ENCODE measurements around the gene CSNK1G2. TPM values are rescaled to one million over a fixed set of nuclear protein-coding genes. Genes with fewer than 3 reads are reported as not detected.

CSNK1G2 gene
- total RNA-seq, 4 donors from 2014 or later, result 54.5 to 250 (median 103) TPM

DNA sequence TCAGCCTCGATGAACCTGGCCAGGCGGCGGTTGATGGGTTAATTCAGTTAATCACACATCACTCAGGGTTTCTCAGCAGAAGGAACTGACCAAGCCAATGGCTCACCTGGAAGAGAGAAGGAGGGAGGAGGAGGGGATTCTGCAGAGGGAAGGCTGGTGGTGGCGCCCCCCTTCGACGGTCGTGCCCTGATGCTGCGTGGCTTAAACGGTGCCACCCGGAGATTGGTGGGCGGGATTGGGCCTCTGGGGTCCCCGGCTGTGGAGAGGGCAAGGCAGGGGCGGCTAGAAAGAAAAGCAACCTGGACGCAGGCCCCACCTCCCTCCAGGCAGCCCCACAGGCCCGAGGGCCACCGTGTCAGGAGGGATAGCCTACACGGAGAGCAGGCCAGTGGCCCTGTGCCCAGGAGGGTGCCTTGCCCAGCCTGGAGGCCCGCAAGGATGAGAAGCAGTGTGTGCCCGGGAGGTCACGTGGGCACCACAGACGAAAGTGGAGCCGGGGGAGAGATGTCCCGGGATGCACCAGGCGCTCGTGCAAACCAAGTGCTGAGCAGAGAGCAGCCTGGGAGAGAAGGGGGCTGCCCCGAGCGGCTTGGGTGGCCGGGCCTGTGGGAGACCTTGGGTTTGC lies 16.0 kb downstream of the CSNK1G2 start:
- Histone ChIP-seq H3K4me1 (no peaks in the 10 kb centered on the region), H3K9me3 (no peaks in the 10 kb centered on the region), H3K27ac (no peak overlapping the region), H3K4me3 (no peak overlapping the region), H3K27me3 (no peaks in the 10 kb centered on the region), H3K36me3 (peaks cover 0 to 11% (median 0%) of the 10 kb centered on the region in 3 donors)
- DNase-seq, result no peak
- TF ChIP-seq, protein P1, sequence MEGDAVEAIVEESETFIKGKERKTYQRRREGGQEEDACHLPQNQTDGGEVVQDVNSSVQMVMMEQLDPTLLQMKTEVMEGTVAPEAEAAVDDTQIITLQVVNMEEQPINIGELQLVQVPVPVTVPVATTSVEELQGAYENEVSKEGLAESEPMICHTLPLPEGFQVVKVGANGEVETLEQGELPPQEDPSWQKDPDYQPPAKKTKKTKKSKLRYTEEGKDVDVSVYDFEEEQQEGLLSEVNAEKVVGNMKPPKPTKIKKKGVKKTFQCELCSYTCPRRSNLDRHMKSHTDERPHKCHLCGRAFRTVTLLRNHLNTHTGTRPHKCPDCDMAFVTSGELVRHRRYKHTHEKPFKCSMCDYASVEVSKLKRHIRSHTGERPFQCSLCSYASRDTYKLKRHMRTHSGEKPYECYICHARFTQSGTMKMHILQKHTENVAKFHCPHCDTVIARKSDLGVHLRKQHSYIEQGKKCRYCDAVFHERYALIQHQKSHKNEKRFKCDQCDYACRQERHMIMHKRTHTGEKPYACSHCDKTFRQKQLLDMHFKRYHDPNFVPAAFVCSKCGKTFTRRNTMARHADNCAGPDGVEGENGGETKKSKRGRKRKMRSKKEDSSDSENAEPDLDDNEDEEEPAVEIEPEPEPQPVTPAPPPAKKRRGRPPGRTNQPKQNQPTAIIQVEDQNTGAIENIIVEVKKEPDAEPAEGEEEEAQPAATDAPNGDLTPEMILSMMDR (IDR thresholded peaks at IDR 0.05), result no peak
- TF ChIP-seq POLR2A (IDR thresholded peaks at IDR 0.05), result no peak

DNA sequence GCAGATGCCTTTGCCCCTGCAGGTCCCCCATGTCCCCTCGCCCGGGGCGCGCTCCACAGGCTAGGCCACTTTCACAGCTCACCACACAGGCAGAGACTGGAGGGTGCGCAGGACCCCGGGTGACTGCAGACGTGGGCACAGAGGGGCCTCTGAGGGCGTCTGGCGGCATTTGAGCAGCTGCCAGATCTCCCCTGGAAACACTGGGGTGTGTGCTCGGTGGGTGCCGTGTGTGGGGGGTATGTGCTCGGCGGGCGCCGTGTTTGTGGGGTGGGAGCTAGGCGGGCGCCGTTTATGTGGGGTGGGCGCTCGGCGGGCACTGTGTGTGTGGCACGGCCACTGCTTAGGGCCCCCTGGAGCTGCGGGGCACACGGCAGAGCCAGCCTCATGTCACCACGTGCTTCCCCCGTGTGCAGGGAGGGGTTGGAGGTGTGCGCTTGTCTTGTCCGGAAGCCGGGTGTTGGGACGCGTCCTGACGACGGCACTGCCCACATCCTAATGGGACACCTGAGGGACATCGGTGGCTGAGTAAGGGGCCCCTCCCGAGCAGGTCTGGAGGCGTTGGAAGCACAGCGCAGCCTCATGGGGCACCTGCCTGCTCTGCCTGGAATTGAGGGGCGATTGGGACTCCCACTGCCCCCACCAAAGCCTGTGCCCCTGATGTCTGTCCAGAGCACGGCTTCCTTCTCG lies 16.7 kb downstream of the CSNK1G2 start:
- no peak for TF ChIP-seq POLR2A (IDR thresholded peaks at IDR 0.05)
- TF ChIP-seq, protein P1 (IDR thresholded peaks at IDR 0.05), result no peak
- Histone ChIP-seq H3K4me3 (no peak overlapping the region), H3K36me3 (peaks cover 0 to 4% (median 0%) of the 10 kb centered on the region in 3 donors), H3K9me3 (no peaks in the 10 kb centered on the region), H3K4me1 (no peaks in the 10 kb centered on the region), H3K27ac (no peak overlapping the region), H3K27me3 (no peaks in the 10 kb centered on the region)
- no peak for DNase-seq

DNA sequence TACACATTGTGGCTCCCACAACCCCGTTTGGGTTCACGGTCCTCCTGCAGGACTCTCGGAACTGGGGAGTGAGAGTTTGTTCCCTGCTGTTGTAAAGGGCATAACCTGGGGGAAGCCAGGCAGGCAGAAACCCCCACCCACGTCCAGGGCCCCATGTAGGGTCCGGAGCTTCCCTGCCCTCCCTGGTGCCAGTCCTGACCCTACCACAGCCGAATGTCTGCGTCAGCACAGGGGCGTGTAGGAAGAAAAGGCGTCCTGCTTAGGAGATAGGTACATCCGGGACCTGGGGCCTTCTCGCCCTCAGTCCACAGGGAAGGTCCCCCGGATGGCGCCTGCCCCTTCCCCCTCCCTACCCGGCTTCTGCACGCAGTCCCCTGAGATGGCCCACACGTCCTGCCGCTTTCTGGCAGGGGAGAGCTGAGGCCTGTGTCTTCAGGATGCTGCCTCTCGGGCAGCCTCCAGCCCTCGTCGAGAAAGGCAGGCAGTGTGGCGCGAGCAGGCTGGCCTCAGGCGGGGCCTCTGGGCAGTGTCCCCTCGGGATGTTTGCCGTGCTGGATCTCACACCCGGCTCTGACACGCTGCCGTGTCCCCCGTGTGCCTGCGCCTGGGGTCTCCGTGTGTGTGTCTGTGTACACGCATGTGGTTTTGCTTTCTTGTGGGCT lies 19.1 kb downstream of the CSNK1G2 start:
- no peaks in the 10 kb centered on the region for H3K36me3 ChIP-seq
- H3K4me1 ChIP-seq, result no peaks in the 10 kb centered on the region

DNA sequence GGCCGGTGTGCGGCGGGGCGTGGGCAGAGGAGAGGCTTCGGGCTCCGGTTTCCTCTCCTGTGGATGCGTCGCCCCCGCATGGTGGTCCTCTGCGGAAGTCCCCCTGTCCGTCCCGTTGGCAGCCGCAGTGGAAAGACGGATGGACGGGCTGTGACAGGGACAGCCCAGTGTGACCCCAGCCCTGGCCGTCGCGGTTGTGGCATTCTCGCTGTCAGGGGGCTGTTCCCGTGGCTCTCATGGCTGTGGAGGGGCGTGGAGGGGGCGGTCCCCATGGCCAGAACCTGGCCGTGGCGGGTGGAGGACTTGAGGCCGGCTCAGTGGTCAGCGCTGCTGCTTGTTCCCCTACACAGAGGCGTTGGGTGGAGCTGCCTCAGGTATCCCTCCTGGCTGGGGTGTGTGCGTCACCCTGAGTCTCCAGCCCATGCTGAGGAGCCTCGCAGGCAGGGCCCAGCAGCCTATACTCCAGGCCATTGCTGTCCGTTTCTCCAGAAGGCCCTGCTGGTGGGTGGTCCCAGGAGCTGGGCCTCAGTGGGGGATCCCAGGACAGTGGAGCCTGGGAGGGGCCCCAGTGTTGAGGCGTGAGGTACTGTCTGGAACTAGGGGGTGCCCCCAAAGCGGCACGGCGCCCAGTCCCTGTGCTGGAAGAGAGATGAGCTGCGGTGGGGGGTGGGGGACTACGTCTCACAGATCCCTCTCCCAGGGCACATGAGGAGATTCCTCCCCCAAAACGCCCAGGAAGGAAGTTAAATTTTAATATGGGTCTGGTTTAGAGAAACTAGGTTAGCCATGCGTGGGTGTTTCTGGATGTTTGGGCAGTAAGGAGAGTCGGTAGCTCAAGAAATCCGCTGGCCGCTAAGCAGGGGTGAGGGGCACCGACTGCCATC lies 20.3 kb downstream of the CSNK1G2 start:
- Histone ChIP-seq H3K9me3 (no peaks in the 10 kb centered on the region), H3K4me3 (no peak overlapping the region), H3K36me3 (no peaks in the 10 kb centered on the region), H3K27me3 (no peaks in the 10 kb centered on the region), H3K4me1 (no peaks in the 10 kb centered on the region), H3K27ac (no peak overlapping the region)
- DNase-seq, result no peak
- TF ChIP-seq, protein P1 (IDR thresholded peaks at IDR 0.05), result no peak
- TF ChIP-seq POLR2A (IDR thresholded peaks at IDR 0.05), result no peak

More for the DNA sequence above, 19.1 kb downstream of the CSNK1G2 start:
- H3K9me3 ChIP-seq, result no peaks in the 10 kb centered on the region
- H3K27me3 ChIP-seq, result no peaks in the 10 kb centered on the region
- H3K4me3 ChIP-seq, result no peak overlapping the region
- no peak overlapping the region for H3K27ac ChIP-seq
- no peak for TF ChIP-seq POLR2A (IDR thresholded peaks at IDR 0.05)
- TF ChIP-seq, protein P1 (IDR thresholded peaks at IDR 0.05), result no peak
- DNase-seq, result no peak

DNA sequence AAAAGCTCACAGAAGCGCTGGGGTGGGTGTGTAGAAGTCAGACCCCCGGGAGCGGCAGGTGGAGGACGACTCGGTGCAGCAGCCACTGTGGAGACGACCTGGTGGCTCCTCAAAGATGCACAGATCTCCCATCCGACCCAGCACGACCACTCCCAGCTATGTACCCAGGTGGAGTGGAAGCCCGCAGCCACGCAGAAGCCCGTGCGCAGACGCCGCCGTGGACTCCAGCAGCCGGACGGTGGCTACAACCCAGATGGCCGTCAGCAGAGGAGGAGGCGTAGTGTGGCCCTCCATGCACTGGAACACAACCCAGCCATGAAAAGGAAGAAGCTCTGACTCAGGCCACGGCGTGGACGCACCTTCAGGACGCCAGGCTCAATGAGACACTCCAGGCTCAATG lies 21.7 kb downstream of the CSNK1G2 start:
- no peaks in the 10 kb centered on the region for H3K27me3 ChIP-seq
- H3K4me3 ChIP-seq, result no peak overlapping the region
- DNase-seq, result no peak
- H3K36me3 ChIP-seq, result no peaks in the 10 kb centered on the region
- TF ChIP-seq, protein P1 (IDR thresholded peaks at IDR 0.05), result no peak
- no peak for TF ChIP-seq POLR2A (IDR thresholded peaks at IDR 0.05)
- H3K9me3 ChIP-seq, result no peaks in the 10 kb centered on the region
- no peak overlapping the region for H3K27ac ChIP-seq
- H3K4me1 ChIP-seq, result no peaks in the 10 kb centered on the region

Data from Peyer's patch (tissue), 4 donors.